Retinal pigment epithelial cell (primary cell): Measurements from ENCODE around the gene SFTPD.
A peak's percentile ranks its signal among the peaks of the same experiment; 100 is the strongest.
"Not testable (repeated sequence)": the region's sequence is repeated elsewhere in the genome, so short reads cannot be mapped to it uniquely, and the experiment has no call there.

Experiments
- DNase-seq: peaks from one replicate; pipeline ENCODE4 v3.0.0-alpha.2; 2010; ENCODE audit warnings: low read depth
- H3K4me3 ChIP-seq: 2 replicates; pipeline ENCODE4 v1.5.1; 2011; ENCODE audit warnings: mild to moderate bottlenecking, low read length, control low read depth, moderate library complexity
- TF ChIP-seq, protein P1 (sequence below): conservative IDR thresholded peaks from 2 replicates; pipeline ENCODE4 v1.5.1; 2011; ENCODE audit warnings: low read depth, low read length, control low read depth, inconsistent platforms

SFTPD gene

DNA sequence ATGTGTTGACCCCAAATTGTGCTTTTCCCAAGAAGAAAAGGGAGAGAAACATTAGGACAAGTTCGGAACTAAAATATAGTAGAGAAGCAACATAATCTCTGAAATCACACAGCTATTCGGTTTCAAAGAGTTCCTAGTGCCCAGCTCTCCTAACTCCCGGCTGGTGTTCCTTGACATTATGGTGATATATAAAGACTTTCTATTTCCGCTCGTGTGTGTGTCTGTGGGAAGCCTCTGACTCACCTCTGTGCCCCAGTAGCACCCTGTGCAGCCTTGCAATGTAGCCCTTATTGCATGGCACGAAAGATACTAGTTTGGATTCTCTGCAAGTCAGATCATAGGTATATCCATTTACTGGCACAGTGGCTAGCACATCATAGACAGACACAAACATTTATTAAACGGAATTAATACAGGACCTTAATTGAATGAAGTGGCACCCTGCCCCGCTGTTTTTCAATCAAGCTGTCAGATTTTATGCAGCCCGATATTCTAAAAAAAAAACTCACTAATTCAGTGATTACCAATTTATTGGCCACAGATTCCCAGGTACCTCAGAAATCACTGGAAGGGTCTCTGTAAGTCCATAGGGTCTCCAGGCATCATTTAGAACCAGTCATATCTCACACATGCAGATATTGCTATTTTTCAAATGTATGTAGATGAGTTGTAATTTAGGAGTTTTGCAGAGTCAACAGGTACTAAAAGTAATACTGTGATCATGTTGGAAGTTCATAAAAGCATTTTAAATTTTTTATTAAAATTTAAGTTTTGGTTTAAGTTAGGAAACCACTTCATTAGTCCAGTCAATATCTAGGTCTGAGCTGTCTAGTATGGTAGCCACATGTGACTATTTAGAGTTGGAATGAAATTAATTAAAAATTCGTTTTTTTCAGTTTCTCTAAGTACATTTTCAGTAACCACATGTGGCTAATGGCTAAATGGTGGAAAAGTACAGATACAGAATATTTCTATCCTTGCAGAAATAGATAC lies 43.3 kb downstream of the SFTPD start:
- peak overlapping the region; percentile 73 for H3K4me3 ChIP-seq
- no peak for DNase-seq

GRCh38 chr10:79904671-79905321 lies 44.1 kb downstream of the SFTPD start:
- H3K4me3 ChIP-seq, result peak overlapping the region; percentile 73
- TF ChIP-seq, protein P1, sequence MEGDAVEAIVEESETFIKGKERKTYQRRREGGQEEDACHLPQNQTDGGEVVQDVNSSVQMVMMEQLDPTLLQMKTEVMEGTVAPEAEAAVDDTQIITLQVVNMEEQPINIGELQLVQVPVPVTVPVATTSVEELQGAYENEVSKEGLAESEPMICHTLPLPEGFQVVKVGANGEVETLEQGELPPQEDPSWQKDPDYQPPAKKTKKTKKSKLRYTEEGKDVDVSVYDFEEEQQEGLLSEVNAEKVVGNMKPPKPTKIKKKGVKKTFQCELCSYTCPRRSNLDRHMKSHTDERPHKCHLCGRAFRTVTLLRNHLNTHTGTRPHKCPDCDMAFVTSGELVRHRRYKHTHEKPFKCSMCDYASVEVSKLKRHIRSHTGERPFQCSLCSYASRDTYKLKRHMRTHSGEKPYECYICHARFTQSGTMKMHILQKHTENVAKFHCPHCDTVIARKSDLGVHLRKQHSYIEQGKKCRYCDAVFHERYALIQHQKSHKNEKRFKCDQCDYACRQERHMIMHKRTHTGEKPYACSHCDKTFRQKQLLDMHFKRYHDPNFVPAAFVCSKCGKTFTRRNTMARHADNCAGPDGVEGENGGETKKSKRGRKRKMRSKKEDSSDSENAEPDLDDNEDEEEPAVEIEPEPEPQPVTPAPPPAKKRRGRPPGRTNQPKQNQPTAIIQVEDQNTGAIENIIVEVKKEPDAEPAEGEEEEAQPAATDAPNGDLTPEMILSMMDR, result no peak
- DNase-seq, result no peak

More for the DNA sequence above, 43.3 kb downstream of the SFTPD start:
- TF ChIP-seq, protein P1, result no peak

- DNase-seq, H3K4me3 ChIP-seq: not testable (repeated sequence)
These were observed 47.3 kb downstream of the SFTPD start for GRCh38 chr10:79901571-79901970.

GRCh38 chr10:79898597-79899325 lies 50.1 kb downstream of the SFTPD start:
- TF ChIP-seq, protein P1, result no peak
- DNase-seq, result no peak
- H3K4me3 ChIP-seq, result no peak overlapping the region

- not testable (repeated sequence) for DNase-seq, H3K4me3 ChIP-seq
These were observed 56.0 kb downstream of the SFTPD start for GRCh38 chr10:79892896-79893295.

GRCh38 chr10:79890469-79890868 lies 58.4 kb downstream of the SFTPD start:
- H3K4me3 ChIP-seq, result no peak overlapping the region
- DNase-seq, result no peak
- TF ChIP-seq, protein P1, result no peak

DNA sequence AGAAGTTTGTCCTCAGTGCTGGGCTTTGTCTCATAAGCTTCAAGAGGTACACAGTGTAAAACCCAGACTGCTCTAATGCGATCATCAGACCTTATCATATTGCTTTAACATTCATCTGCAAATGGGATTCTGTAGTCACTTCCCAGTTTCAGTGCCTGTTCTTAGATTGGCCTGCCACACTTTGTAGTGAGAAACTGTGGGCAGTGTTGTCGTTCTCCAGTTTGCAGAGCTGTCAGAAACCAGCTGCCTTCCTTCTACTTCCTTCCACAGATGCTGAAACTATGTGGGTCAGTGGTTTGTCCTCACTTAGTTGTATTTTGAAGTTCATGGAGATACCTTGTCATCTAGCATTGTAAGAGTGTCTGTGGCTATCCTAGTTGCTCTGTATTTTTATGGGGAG lies 59.9 kb downstream of the SFTPD start:
- H3K4me3 ChIP-seq, DNase-seq: not testable (repeated sequence)
